ENCODE data around the gene SOX5.

- no peak for TF ChIP-seq CTCF (conservative IDR thresholded peaks at IDR 0.05; ENCODE audit: low read length)
- no peak for TF ChIP-seq EZH2phosphoT487 (IDR thresholded peaks at IDR 0.05; ENCODE audit: borderline replicate concordance)
These were observed 407.3 kb downstream of the SOX5 start for GRCh38 chr12:23542187-23542586.
